Activated CD8-positive, alpha-beta memory T cell treated with anti-CD3 and anti-CD28 coated beads, Interleukin-2, amount 10 ng/mL, durations not matched to agents 7 days and 5 days (primary cell): Measurements from ENCODE around the gene TNS1. TPM values are rescaled to one million over a fixed set of nuclear protein-coding genes. Genes with fewer than 3 reads are reported as not detected.

Experiments used
- ATAC-seq: fragments of 150-1000 bp; cut with Tn5 transposase; one replicate; pipeline ENCODE4 v1.10.0; 2021; ENCODE audit warnings: moderate library complexity
- CTCF ChIA-PET: fragments of 350-600 bp; sonication (Branson Sonifier 250); formaldehyde crosslinking; loops from one replicate; lab custom pipeline; 2021; ENCODE audit warnings: antibody characterized with exemption; lab: Charles Lee
- DNase-seq: peaks from one replicate; pipeline ENCODE4 v3.0.0-alpha.2; 2020
- H3K27ac Mint-ChIP-seq: one replicate; pipeline ENCODE4 v1.8.0; 2021; ENCODE audit warnings: mild to moderate bottlenecking, mixed read lengths
- H3K27me3 Mint-ChIP-seq: one replicate; pipeline ENCODE4 v1.8.0; 2021; ENCODE audit warnings: mixed read lengths
- H3K36me3 Mint-ChIP-seq: one replicate; pipeline ENCODE4 v1.8.0; 2021; ENCODE audit warnings: mild to moderate bottlenecking, mixed read lengths
- H3K4me1 Mint-ChIP-seq: one replicate; pipeline ENCODE4 v1.8.0; 2021; ENCODE audit warnings: mixed read lengths
- H3K4me3 Mint-ChIP-seq: one replicate; pipeline ENCODE4 v1.8.0; 2021; ENCODE audit warnings: mild to moderate bottlenecking, moderate library complexity, mixed read lengths
- H3K9me3 Mint-ChIP-seq: one replicate; pipeline ENCODE4 v1.8.0; 2022; ENCODE audit warnings: low read depth, mixed read lengths
- total RNA-seq, 2 experiments: library from RNA; stranded (reverse); gene quantifications; one replicate each; pipeline ENCODE4 v1.2.3, GENCODE V29; 2021

The TNS1 gene
- total RNA-seq, 2 experiments from 2014 or later: 1.4 to 4.4 TPM

GRCh38 chr2:217868911-217869334, 133.9 kb downstream of the TNS1 start:
- H3K36me3 Mint-ChIP-seq: no peaks in the 10 kb centered on the region
- no peak overlapping the region for H3K27ac Mint-ChIP-seq
- peaks cover 2% of the 10 kb centered on the region for H3K27me3 Mint-ChIP-seq
- CTCF ChIA-PET: interaction anchor here (1.0 to 1.6 kb wide), 2 partner anchors 18 to 83 kb away, joined by 3 to 6 read pairs; no protein-coding TSS in a partner anchor
- no peak for DNase-seq
- H3K4me1 Mint-ChIP-seq: no peaks in the 10 kb centered on the region
- H3K4me3 Mint-ChIP-seq: no peak overlapping the region
- ATAC-seq: no peak
- H3K9me3 Mint-ChIP-seq: no peaks in the 10 kb centered on the region

- DNase-seq: no peak
- CTCF ChIA-PET: interaction anchor here (1.0 to 1.6 kb wide), 2 partner anchors 18 to 83 kb away, joined by 3 to 6 read pairs; no protein-coding TSS in a partner anchor
- H3K27me3 Mint-ChIP-seq: peaks cover 2% of the 10 kb centered on the region
- no peaks in the 10 kb centered on the region for H3K4me1 Mint-ChIP-seq
- H3K36me3 Mint-ChIP-seq: no peaks in the 10 kb centered on the region
- no peak for ATAC-seq
- H3K27ac Mint-ChIP-seq: no peak overlapping the region
- no peaks in the 10 kb centered on the region for H3K9me3 Mint-ChIP-seq
- H3K4me3 Mint-ChIP-seq: no peak overlapping the region
Measured at GRCh38 chr2:217868265-217868892, 134.4 kb downstream of the TNS1 start.

GRCh38 chr2:217866457-217866856, 136.3 kb downstream of the TNS1 start:
- Mint-ChIP-seq H3K9me3 (no peaks in the 10 kb centered on the region), H3K4me1 (no peaks in the 10 kb centered on the region), H3K36me3 (no peaks in the 10 kb centered on the region), H3K27me3 (peaks cover 2% of the 10 kb centered on the region), H3K27ac (no peak overlapping the region), H3K4me3 (no peak overlapping the region)
- DNase-seq (no peak), ATAC-seq (no peak)
- CTCF ChIA-PET: no interaction called here

GRCh38 chr2:217864963-217865772, 137.6 kb downstream of the TNS1 start:
- DNase-seq (no peak), ATAC-seq (no peak)
- peaks cover 2% of the 10 kb centered on the region for H3K27me3 Mint-ChIP-seq
- H3K4me1 Mint-ChIP-seq: no peaks in the 10 kb centered on the region
- no peak overlapping the region for H3K27ac Mint-ChIP-seq
- H3K36me3 Mint-ChIP-seq: no peaks in the 10 kb centered on the region
- CTCF ChIA-PET: interaction anchor here (1.1 kb wide), 1 partner anchor 79 kb away, joined by 3 read pairs; no protein-coding TSS in a partner anchor
- no peak overlapping the region for H3K4me3 Mint-ChIP-seq
- no peaks in the 10 kb centered on the region for H3K9me3 Mint-ChIP-seq

- CTCF ChIA-PET: no interaction called here
- H3K4me3 Mint-ChIP-seq: no peak overlapping the region
- H3K36me3 Mint-ChIP-seq: no peaks in the 10 kb centered on the region
- no peaks in the 10 kb centered on the region for H3K4me1 Mint-ChIP-seq
- peaks cover under 1% of the 10 kb centered on the region for H3K27me3 Mint-ChIP-seq
- no peaks in the 10 kb centered on the region for H3K9me3 Mint-ChIP-seq
- no peak for ATAC-seq
- no peak overlapping the region for H3K27ac Mint-ChIP-seq
- DNase-seq: no peak
Measured at GRCh38 chr2:217863883-217864282, 138.9 kb downstream of the TNS1 start.

GRCh38 chr2:217861334-217861877, 141.4 kb downstream of the TNS1 start:
- Mint-ChIP-seq H3K36me3 (no peaks in the 10 kb centered on the region), H3K4me1 (no peaks in the 10 kb centered on the region), H3K9me3 (no peaks in the 10 kb centered on the region), H3K4me3 (no peak overlapping the region), H3K27me3 (no peaks in the 10 kb centered on the region), H3K27ac (no peak overlapping the region)
- no peak for ATAC-seq
- no peak for DNase-seq
- CTCF ChIA-PET: interaction anchor here (0.9 to 1.1 kb wide), 2 partner anchors 25 to 72 kb away, joined by 3 read pairs; no protein-coding TSS in a partner anchor

- no peak overlapping the region for H3K4me3 Mint-ChIP-seq
- H3K9me3 Mint-ChIP-seq: no peaks in the 10 kb centered on the region
- H3K27ac Mint-ChIP-seq: no peak overlapping the region
- H3K36me3 Mint-ChIP-seq: no peaks in the 10 kb centered on the region
- H3K27me3 Mint-ChIP-seq: no peaks in the 10 kb centered on the region
- no peak for DNase-seq
- no peaks in the 10 kb centered on the region for H3K4me1 Mint-ChIP-seq
- CTCF ChIA-PET: interaction anchor here (1.6 kb wide), 1 partner anchor 74 kb away, joined by 4 read pairs; no protein-coding TSS in a partner anchor
- ATAC-seq: no peak
Measured at GRCh38 chr2:217859926-217860325, 142.9 kb downstream of the TNS1 start.

GRCh38 chr2:217858519-217859491, 144.0 kb downstream of the TNS1 start:
- Mint-ChIP-seq H3K9me3 (no peaks in the 10 kb centered on the region), H3K27me3 (no peaks in the 10 kb centered on the region), H3K36me3 (no peaks in the 10 kb centered on the region), H3K4me1 (no peaks in the 10 kb centered on the region), H3K27ac (no peak overlapping the region), H3K4me3 (no peak overlapping the region)
- CTCF ChIA-PET: interaction anchor here (1.6 kb wide), 1 partner anchor 72 kb away, joined by 4 read pairs; no protein-coding TSS in a partner anchor
- ATAC-seq (no peak), DNase-seq (no peak)

GRCh38 chr2:217857624-217858506, 144.9 kb downstream of the TNS1 start:
- H3K4me3 Mint-ChIP-seq: no peak overlapping the region
- no peaks in the 10 kb centered on the region for H3K36me3 Mint-ChIP-seq
- no peaks in the 10 kb centered on the region for H3K4me1 Mint-ChIP-seq
- H3K9me3 Mint-ChIP-seq: no peaks in the 10 kb centered on the region
- no peak overlapping the region for H3K27ac Mint-ChIP-seq
- DNase-seq (no peak), ATAC-seq (no peak)
- CTCF ChIA-PET: no interaction called here
- H3K27me3 Mint-ChIP-seq: no peaks in the 10 kb centered on the region

- DNase-seq (no peak), ATAC-seq (no peak)
- no peaks in the 10 kb centered on the region for H3K27me3 Mint-ChIP-seq
- no peaks in the 10 kb centered on the region for H3K9me3 Mint-ChIP-seq
- H3K36me3 Mint-ChIP-seq: no peaks in the 10 kb centered on the region
- no peak overlapping the region for H3K27ac Mint-ChIP-seq
- H3K4me3 Mint-ChIP-seq: no peak overlapping the region
- CTCF ChIA-PET: no interaction called here
- no peaks in the 10 kb centered on the region for H3K4me1 Mint-ChIP-seq
Measured at GRCh38 chr2:217856871-217857270, 145.9 kb downstream of the TNS1 start.

GRCh38 chr2:217856159-217856558, 146.6 kb downstream of the TNS1 start:
- DNase-seq (no peak), ATAC-seq (no peak)
- CTCF ChIA-PET: no interaction called here
- Mint-ChIP-seq H3K4me1 (no peaks in the 10 kb centered on the region), H3K36me3 (no peaks in the 10 kb centered on the region), H3K27me3 (no peaks in the 10 kb centered on the region), H3K9me3 (no peaks in the 10 kb centered on the region), H3K4me3 (no peak overlapping the region), H3K27ac (no peak overlapping the region)
